Astrocyte (in vitro differentiated cells and primary cell): ENCODE measurements around the gene CMTR2.

ENCODE experiments used
- CTCF ChIP-seq: IDR thresholded peaks from 2 replicates; pipeline ENCODE4 v1.5.1; 2011; ENCODE audit warnings: low read depth, mild to moderate bottlenecking, inconsistent platforms, low read length, moderate library complexity; ENCODE audit not compliant: insufficient read depth
- EZH2 ChIP-seq: IDR thresholded peaks from 2 replicates; pipeline ENCODE4 v1.6.1; 2012; ENCODE audit warnings: mild to moderate bottlenecking, low read length, inconsistent platforms; ENCODE audit not compliant: insufficient read depth

DNA sequence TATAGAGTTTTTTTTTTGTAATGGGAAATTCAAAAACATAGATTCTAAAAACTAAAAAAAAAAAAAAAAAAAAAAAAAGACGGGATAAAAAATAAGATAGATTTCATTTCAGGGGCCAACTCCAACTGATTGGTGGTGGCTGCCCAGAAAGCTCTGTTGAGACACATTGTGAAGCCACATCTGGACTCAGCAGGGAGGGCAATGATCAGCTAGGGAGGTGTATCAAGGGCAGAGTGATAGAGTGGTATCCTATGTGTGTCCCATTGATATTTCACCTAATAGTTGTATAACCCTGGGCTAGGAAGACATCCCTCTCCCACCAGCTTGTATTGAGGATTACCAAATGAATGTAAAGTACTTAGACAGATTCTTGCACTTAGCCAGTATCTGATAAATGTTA lies 6.7 kb upstream of the CMTR2 start:
- TF ChIP-seq CTCF: no peak
- TF ChIP-seq EZH2: no peak
